ENCODE data around the gene RFX4. TPM values are rescaled to one million over a fixed set of nuclear protein-coding genes. Genes with fewer than 3 reads are reported as not detected.
A peak's percentile ranks its signal among the peaks of the same experiment; 100 is the strongest.

RFX4 gene
- total and polyA plus RNA-seq, 2 donors from 2014 or later, result not detected

- Histone ChIP-seq H3K27ac (ENCODE audit: low read depth in 2 of 2, low read length in 2 of 2) (no peak overlapping the region), H3K9ac (ENCODE audit: low read length in 3 of 3) (no peak overlapping the region), H3K4me1 (ENCODE audit: control insufficient read depth in 2 of 3, insufficient read depth in 2 of 3, low read depth in 1 of 3, low read length in 3 of 3) (peaks cover 0 to 14% (median 0%) of the 10 kb centered on the region in 3 donors), H3K9me3 (ENCODE audit: control insufficient read depth in 2 of 3, insufficient read depth in 1 of 3, low read length in 3 of 3) (no peaks in the 10 kb centered on the region), H3K27me3 (ENCODE audit: control insufficient read depth, insufficient read depth, low read length) (peaks cover 63% of the 10 kb centered on the region), H3K36me3 (ENCODE audit: control insufficient read depth in 2 of 3, insufficient read depth in 3 of 3, low read length in 3 of 3) (no peaks in the 10 kb centered on the region), H3K4me3 (ENCODE audit: low read length in 3 of 3) (no peak overlapping the region)
- intact Hi-C loops (cut with DNase I), result no loop called here
- no peak for TF ChIP-seq CTCF (IDR thresholded peaks at IDR 0.05; ENCODE audit: borderline replicate concordance, extremely low read depth, insufficient read depth)
- DNase-seq, result no peak
- FAIRE-seq, result no peak
Observed at GRCh38 chr12:106585105-106585520, 2.3 kb downstream of the RFX4 start.

DNA sequence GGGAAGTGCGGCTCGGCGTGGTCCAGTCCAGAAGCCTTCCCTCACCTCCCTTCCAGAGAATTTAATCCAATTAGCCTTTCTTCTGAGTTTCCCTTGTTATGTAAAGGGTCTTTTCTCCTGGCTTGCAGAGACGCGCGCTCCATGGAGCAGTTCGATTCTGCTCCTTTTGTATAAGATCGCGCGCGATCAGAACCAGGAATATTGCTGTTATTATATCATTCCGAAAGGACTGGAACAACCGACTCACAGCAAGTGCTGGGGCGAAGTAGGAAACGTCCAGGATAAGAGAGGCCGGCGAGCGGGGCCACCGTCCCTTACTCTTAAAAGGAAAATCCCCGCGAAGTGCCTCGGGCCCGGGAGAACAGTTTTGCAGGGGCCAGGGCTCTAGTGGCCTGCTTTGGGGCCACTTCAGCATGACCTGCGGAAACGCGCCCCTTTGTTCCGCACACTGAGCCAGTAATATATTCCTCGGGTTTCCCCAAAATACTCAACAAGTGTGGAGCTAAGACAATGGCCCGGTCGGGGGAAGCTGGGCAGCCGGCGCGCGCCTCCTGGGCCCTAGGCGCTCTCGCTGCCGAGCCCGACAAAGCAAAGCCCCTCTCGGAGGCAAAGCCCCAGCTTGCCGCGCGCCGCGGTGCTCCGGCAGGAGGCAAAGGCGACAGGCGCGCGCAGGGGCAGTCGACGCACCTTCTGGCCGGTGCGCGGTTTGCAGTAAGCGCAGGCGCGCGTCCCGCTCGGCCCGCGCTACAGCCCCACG is 2.9 kb downstream of the RFX4 start:
- no peak for FAIRE-seq
- H3K27me3 ChIP-seq (ENCODE audit: control insufficient read depth, insufficient read depth, low read length), result peaks cover 64% of the 10 kb centered on the region

DNA sequence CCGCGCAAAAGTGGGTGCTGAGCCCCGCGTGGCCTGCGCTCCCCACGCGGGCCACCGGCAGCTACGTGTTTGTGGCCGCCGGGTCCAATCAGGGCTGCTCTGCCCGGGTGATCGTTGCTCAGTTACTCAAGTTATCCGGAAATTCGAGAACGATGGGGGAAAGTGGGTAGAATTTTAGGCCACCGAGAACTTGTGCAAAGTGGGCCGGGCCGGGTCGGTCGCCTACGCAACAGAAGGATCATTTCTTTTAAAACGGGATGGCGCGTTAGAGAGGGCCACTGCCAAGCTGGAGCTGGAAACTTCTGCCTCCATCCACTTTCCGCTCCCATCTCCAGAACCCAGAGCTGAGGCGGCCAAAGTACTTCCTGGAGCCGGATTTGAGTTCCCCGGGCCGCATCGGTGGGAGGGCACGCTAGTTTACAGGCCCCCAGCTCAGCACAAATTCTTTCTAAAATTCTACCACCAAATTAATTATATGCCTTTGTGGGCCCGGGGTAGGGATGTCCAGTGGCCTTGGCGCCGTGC is 3.5 kb downstream of the RFX4 start:
- FAIRE-seq, result no peak
- peak in 1 of 5 donors; percentile 18 for DNase-seq
- Histone ChIP-seq H3K4me3 (ENCODE audit: low read length in 3 of 3) (no peak overlapping the region), H3K4me1 (ENCODE audit: control insufficient read depth in 2 of 3, insufficient read depth in 2 of 3, low read depth in 1 of 3, low read length in 3 of 3) (peaks cover 0 to 10% (median 0%) of the 10 kb centered on the region in 3 donors), H3K9ac (ENCODE audit: low read length in 3 of 3) (no peak overlapping the region), H3K36me3 (ENCODE audit: control insufficient read depth in 2 of 3, insufficient read depth in 3 of 3, low read length in 3 of 3) (no peaks in the 10 kb centered on the region), H3K9me3 (ENCODE audit: control insufficient read depth in 2 of 3, insufficient read depth in 1 of 3, low read length in 3 of 3) (no peaks in the 10 kb centered on the region), H3K27ac (ENCODE audit: low read depth in 2 of 2, low read length in 2 of 2) (no peak overlapping the region), H3K27me3 (ENCODE audit: control insufficient read depth, insufficient read depth, low read length) (peaks cover 58% of the 10 kb centered on the region)
- TF ChIP-seq CTCF (IDR thresholded peaks at IDR 0.05; ENCODE audit: borderline replicate concordance, extremely low read depth, insufficient read depth), result no peak
- intact Hi-C loops (cut with DNase I), result no loop called here

More for the DNA sequence above, 2.9 kb downstream of the RFX4 start:
- DNase-seq, result peak in 4 of 5 donors; percentile 50 to 65 (median 57)
- Histone ChIP-seq H3K36me3 (ENCODE audit: control insufficient read depth in 2 of 3, insufficient read depth in 3 of 3, low read length in 3 of 3) (no peaks in the 10 kb centered on the region), H3K27ac (ENCODE audit: low read depth in 2 of 2, low read length in 2 of 2) (no peak overlapping the region), H3K9me3 (ENCODE audit: control insufficient read depth in 2 of 3, insufficient read depth in 1 of 3, low read length in 3 of 3) (no peaks in the 10 kb centered on the region), H3K4me3 (ENCODE audit: low read length in 3 of 3) (no peak overlapping the region), H3K4me1 (ENCODE audit: control insufficient read depth in 2 of 3, insufficient read depth in 2 of 3, low read depth in 1 of 3, low read length in 3 of 3) (peaks cover 0 to 14% (median 0%) of the 10 kb centered on the region in 3 donors), H3K9ac (ENCODE audit: low read length in 3 of 3) (no peak overlapping the region)
- no peak for TF ChIP-seq CTCF (IDR thresholded peaks at IDR 0.05; ENCODE audit: borderline replicate concordance, extremely low read depth, insufficient read depth)
- intact Hi-C loops (cut with DNase I), result no loop called here
